ENCODE data around the gene HS6ST3.

HS6ST3 gene

GRCh38 chr13:96652506-96652905 is 562.6 kb downstream of the HS6ST3 start:
- no peak for DNase-seq (ENCODE audit: low spot score)

- DNase-seq (ENCODE audit: low spot score): no peak
Observed at GRCh38 chr13:96661612-96662011, 571.7 kb downstream of the HS6ST3 start.

GRCh38 chr13:96662036-96662435 is 572.1 kb downstream of the HS6ST3 start:
- no peak for DNase-seq (ENCODE audit: low spot score)

GRCh38 chr13:96667294-96668018 is 577.5 kb downstream of the HS6ST3 start:
- DNase-seq (ENCODE audit: low spot score): no peak

- DNase-seq (ENCODE audit: low spot score): peak; percentile 15
Observed at GRCh38 chr13:96671073-96671472, 581.2 kb downstream of the HS6ST3 start.

- DNase-seq (ENCODE audit: low spot score): no peak
Observed at GRCh38 chr13:96672016-96672415, 582.1 kb downstream of the HS6ST3 start.

GRCh38 chr13:96673825-96674224 is 583.9 kb downstream of the HS6ST3 start:
- no peak for DNase-seq (ENCODE audit: low spot score)

- DNase-seq (ENCODE audit: low spot score): no peak
Observed at GRCh38 chr13:96677029-96677428, 587.1 kb downstream of the HS6ST3 start.

GRCh38 chr13:96678801-96679200 is 588.9 kb downstream of the HS6ST3 start:
- no peak for DNase-seq (ENCODE audit: low spot score)

GRCh38 chr13:96680898-96681297 is 591.0 kb downstream of the HS6ST3 start:
- DNase-seq (ENCODE audit: low spot score): no peak

GRCh38 chr13:96681766-96682165 is 591.9 kb downstream of the HS6ST3 start:
- no peak for DNase-seq (ENCODE audit: low spot score)

GRCh38 chr13:96684469-96684868 is 594.6 kb downstream of the HS6ST3 start:
- DNase-seq (ENCODE audit: low spot score): no peak

GRCh38 chr13:96684907-96685306 is 595.0 kb downstream of the HS6ST3 start:
- no peak for DNase-seq (ENCODE audit: low spot score)

GRCh38 chr13:96686286-96686685 is 596.4 kb downstream of the HS6ST3 start:
- DNase-seq (ENCODE audit: low spot score): no peak

- no peak for DNase-seq (ENCODE audit: low spot score)
Observed at GRCh38 chr13:96687191-96687590, 597.3 kb downstream of the HS6ST3 start.

- DNase-seq (ENCODE audit: low spot score): no peak
Observed at GRCh38 chr13:96690998-96691397, 601.1 kb downstream of the HS6ST3 start.

- DNase-seq (ENCODE audit: low spot score): no peak
Observed at GRCh38 chr13:96696389-96696900, 606.5 kb downstream of the HS6ST3 start.

- peak; percentile 12 for DNase-seq (ENCODE audit: low spot score)
Observed at GRCh38 chr13:96700657-96701056, 610.8 kb downstream of the HS6ST3 start.

- no peak for DNase-seq (ENCODE audit: low spot score)
Observed at GRCh38 chr13:96707146-96707545, 617.2 kb downstream of the HS6ST3 start.

GRCh38 chr13:96710166-96710862 is 620.4 kb downstream of the HS6ST3 start:
- DNase-seq (ENCODE audit: low spot score): no peak

GRCh38 chr13:96720446-96720845 is 630.5 kb downstream of the HS6ST3 start:
- no peak for DNase-seq (ENCODE audit: low spot score)

- DNase-seq (ENCODE audit: low spot score): no peak
Observed at GRCh38 chr13:96726651-96727050, 636.7 kb downstream of the HS6ST3 start.

GRCh38 chr13:96728463-96728862 is 638.6 kb downstream of the HS6ST3 start:
- peak; percentile 11 for DNase-seq (ENCODE audit: low spot score)
